COLO668 (cell line): ENCODE results near the gene DENND1B.
A peak's percentile ranks its signal among the peaks of the same experiment; 100 is the strongest.
"Not testable (repeated sequence)": the region's sequence is repeated elsewhere in the genome, so short reads cannot be mapped to it uniquely, and the experiment has no call there.

ENCODE experiments used
- DNase-seq: peaks from one replicate; lab custom pipeline; 2025; ENCODE audit not compliant: unreplicated experiment; lab: John Stamatoyannopoulos, UW

DENND1B gene

GRCh38 chr1:197745911-197746310 is 29.4 kb downstream of the DENND1B start:
- no peak for DNase-seq

- no peak for DNase-seq
These were observed 30.3 kb downstream of the DENND1B start for GRCh38 chr1:197744979-197745378.

GRCh38 chr1:197743578-197743977 is 31.7 kb downstream of the DENND1B start:
- no peak for DNase-seq

DNA sequence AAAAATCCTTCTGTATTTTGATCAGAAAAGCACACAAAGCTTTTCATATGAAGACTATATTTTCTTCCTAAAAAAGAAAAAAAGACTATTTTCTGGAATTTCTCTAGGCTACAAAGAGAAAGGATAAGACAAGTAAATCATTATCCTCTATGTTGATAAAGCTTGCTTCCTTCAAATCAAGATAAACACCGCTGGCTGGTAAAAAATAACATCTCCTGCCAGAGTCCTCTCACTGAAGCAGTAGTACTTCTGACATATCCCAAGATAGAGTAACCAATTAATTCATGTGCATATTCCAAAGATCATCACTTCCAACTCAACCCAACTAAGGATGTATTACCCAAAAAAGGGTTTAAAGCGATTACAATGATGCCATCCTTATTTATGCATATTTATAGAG is 34.3 kb downstream of the DENND1B start:
- DNase-seq: no peak

- no peak for DNase-seq
These were observed 36.4 kb downstream of the DENND1B start for GRCh38 chr1:197738927-197739326.

DNA sequence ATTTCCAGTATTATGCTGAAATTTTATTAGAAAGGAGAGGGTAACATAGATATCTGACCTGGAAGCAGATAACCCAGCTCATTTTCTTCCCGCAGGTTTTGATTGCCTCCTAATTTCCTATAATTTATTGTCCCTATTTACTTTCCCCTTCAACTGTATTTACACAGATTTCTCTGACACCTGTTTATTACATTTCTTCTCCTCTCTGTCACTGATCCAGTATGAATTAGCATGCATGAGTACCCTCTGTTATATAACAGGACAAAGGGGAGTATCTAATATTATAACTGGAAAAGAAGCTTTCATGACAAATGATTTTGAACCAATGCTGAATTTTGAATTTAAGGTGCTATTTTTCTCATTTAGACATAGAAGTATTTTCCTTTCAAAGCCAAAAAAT is 37.4 kb downstream of the DENND1B start:
- DNase-seq: no peak

- DNase-seq: no peak
These were observed 38.6 kb downstream of the DENND1B start for GRCh38 chr1:197736685-197737084.

GRCh38 chr1:197735461-197735860 is 39.8 kb downstream of the DENND1B start:
- DNase-seq: no peak

- DNase-seq: no peak
These were observed 42.0 kb downstream of the DENND1B start for GRCh38 chr1:197733324-197733723.

DNA sequence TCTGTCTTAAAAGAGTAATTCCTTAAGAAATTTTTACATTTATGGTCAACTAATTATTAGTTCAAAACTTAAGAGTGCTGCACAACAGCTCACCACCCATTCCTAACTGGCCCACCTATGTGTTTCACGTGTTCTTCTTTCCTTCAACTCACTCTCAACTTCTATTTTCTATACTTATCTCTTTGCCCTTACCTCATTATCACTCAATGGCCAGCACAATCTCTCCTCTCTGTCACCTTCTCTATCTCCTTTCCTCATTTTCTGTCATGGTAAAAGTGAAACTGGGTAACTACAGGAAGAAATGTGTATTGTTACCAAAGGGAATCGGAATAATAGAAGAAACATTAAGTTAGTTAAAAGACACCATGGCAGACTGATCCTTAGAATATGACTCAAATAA is 43.1 kb downstream of the DENND1B start:
- DNase-seq: no peak

- no peak for DNase-seq
These were observed 43.8 kb downstream of the DENND1B start for GRCh38 chr1:197731449-197731848.

DNA sequence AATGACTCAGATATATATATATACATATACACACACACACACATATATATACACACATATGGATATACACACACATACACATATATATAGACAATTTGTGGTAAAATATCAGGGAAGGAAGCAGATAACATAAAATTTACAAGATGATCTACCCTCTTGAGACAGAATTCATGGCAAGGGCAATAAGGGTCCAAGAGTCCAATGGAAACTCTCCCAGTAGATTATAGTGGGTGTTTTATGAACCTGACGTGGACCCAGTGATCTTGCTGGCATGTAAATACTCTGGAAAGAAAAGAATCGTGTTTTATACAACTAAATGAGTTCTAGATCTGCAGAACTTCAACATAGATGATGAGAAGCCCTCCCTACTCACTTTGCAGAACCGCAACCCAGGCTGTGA is 49.3 kb downstream of the DENND1B start:
- DNase-seq: no peak

DNA sequence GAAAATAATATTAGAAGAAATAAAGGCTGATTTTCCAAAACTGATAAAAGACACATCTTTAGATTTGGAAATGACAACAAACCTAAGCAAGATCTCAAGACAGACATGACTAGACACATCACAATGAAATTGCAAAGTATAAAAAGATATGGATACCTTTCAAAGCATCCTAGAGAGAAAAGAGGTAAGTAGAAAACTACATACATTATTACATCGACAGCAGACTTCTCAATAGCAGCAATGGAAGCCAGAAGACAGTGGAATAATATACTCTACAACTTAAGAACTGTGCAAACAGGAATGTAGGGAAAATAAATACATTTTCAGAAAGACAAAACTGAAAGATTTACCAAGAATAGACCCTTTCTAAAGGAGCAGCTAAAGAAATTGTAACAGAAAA is 50.2 kb downstream of the DENND1B start:
- peak; percentile 11 for DNase-seq

GRCh38 chr1:197715806-197716205 is 59.5 kb downstream of the DENND1B start:
- DNase-seq: no peak

DNA sequence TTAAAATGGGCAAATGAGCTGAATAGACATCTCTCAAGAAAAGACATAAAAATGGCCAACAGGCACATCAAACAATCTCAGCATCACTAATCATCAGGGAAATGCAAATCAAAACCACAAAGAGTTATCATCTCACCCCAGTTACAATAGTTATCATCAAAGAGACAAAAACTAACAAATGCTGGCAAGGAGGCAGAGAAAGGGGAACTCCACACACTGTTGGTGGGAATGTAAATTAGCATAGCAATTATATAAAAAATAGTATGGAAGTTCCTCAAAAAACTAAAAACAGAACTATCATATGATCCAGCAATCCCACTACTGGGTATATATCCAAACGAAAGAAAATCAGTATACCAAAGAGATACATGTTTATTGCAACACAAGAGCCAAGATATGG is 68.7 kb downstream of the DENND1B start:
- DNase-seq: no peak

- no peak for DNase-seq
These were observed 69.3 kb downstream of the DENND1B start for GRCh38 chr1:197705941-197706340.

- DNase-seq: not testable (repeated sequence)
These were observed 74.6 kb downstream of the DENND1B start for GRCh38 chr1:197700688-197701087.

GRCh38 chr1:197696372-197696771 is 78.9 kb downstream of the DENND1B start:
- DNase-seq: no peak

- no peak for DNase-seq
These were observed 79.3 kb downstream of the DENND1B start for GRCh38 chr1:197695961-197696360.

DNA sequence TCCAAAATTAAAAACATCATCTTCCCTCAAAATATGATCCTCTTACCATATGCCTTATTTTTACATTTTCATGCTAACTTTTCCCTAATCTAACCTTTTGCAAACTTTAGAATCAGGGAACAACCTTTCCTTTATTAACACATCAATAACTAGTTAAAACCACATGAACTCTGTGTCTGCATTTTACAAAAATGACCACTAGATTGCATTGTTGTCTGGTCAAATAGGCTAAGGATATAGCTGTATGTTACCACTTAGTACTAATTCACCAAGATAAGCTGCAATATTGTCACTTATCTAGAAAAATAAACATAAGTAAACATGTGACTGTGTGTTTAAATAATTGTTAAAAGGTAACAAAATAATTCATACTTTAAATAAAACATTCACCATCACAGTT is 82.3 kb downstream of the DENND1B start:
- DNase-seq: no peak

DNA sequence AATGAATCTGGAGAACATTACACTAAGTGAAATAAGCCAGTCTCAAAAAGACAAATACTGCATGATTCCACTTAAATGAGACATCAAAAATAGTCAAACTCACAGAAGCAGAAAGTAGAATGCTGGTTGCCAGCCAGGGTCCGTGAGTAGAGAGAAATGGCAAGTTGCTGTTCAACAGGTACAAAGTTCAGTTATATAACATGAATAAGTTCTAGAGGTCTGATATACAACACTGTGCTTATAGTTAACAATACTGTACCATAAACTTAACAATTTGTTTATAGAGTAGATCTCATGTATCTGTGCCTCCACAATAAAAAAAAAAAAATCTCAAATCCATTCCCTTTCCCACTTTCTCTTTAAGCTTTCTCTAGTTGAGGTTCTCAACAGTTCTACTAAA is 83.5 kb downstream of the DENND1B start:
- no peak for DNase-seq

- DNase-seq: no peak
These were observed 85.2 kb downstream of the DENND1B start for GRCh38 chr1:197690074-197690473.

- no peak for DNase-seq
These were observed 87.0 kb downstream of the DENND1B start for GRCh38 chr1:197688233-197688632.
